BE2C (cell line): ENCODE measurements around the gene GRID1.

ENCODE experiments used
- DNase-seq: peaks from one replicate; pipeline ENCODE4 v3.0.0-alpha.2; 2020
- H3K27me3 ChIP-seq: fragments of 250-450 bp; sonication (Bioruptor Pico); 2 replicates; pipeline ENCODE4 v1.5.1; 2020; ENCODE audit warnings: mild to moderate bottlenecking
- H3K36me3 ChIP-seq: fragments of 250-450 bp; sonication (Bioruptor Pico); 2 replicates; pipeline ENCODE4 v1.5.1; 2020; ENCODE audit warnings: mild to moderate bottlenecking
- H3K4me1 ChIP-seq: fragments of 250-450 bp; sonication (Bioruptor Pico); 2 replicates; pipeline ENCODE4 v1.5.1; 2020
- H3K4me3 ChIP-seq: 2 replicates; pipeline ENCODE4 v1.5.1; 2011; ENCODE audit warnings: low read depth, low read length
- H3K9me3 ChIP-seq: fragments of 250-450 bp; sonication (Bioruptor Pico); 2 replicates; pipeline ENCODE4 v1.5.1; 2020
- TF ChIP-seq, protein P1 (sequence below): IDR thresholded peaks from 2 replicates; pipeline ENCODE4 v1.5.1; 2012; ENCODE audit warnings: mild to moderate bottlenecking, low read depth, low read length

GRID1 gene

DNA sequence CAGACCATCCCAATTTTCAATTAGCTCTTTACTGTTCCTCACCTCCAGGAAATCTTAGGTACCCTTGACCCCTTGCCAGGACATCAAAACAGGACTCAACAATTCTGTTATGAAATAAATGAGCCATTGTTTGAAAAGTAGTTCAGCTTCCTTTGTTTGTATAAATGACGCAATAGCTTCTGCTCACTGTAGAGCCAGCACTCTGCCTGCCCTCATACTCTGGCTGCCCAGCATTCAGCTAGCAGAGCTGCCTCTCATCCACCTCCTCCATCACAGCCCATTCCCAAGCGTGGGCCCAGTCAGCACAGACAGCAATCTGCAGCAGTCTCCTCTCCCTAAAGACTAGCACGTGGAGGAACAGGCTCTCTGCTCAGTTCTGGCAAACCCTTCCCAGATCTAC is 478.6 kb downstream of the GRID1 start:
- no peaks in the 10 kb centered on the region for H3K36me3 ChIP-seq
- no peaks in the 10 kb centered on the region for H3K27me3 ChIP-seq
- TF ChIP-seq, protein P1, sequence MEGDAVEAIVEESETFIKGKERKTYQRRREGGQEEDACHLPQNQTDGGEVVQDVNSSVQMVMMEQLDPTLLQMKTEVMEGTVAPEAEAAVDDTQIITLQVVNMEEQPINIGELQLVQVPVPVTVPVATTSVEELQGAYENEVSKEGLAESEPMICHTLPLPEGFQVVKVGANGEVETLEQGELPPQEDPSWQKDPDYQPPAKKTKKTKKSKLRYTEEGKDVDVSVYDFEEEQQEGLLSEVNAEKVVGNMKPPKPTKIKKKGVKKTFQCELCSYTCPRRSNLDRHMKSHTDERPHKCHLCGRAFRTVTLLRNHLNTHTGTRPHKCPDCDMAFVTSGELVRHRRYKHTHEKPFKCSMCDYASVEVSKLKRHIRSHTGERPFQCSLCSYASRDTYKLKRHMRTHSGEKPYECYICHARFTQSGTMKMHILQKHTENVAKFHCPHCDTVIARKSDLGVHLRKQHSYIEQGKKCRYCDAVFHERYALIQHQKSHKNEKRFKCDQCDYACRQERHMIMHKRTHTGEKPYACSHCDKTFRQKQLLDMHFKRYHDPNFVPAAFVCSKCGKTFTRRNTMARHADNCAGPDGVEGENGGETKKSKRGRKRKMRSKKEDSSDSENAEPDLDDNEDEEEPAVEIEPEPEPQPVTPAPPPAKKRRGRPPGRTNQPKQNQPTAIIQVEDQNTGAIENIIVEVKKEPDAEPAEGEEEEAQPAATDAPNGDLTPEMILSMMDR: no peak
- no peak overlapping the region for H3K4me3 ChIP-seq
- DNase-seq: no peak
- H3K4me1 ChIP-seq: no peaks in the 10 kb centered on the region
- H3K9me3 ChIP-seq: no peaks in the 10 kb centered on the region

DNA sequence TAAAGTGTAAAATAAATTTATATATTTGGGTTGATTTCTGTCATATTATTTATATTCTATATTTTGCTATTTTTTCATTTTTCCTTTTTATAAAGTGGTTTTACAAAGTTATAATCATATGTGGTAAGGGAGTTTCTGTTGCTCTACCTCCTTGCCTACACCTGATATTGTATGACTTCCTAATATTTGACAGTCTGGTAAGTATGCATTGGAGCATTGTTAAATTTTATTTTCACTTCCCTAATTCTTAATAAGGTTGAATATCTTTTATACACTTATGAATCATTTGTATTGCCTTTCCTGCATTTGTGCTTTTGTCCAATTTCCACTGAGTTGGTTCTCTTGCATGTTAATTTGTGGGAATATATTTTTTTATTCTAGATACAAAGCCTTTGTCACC is 492.4 kb downstream of the GRID1 start:
- TF ChIP-seq, protein P1: no peak
- Histone ChIP-seq H3K27me3 (no peaks in the 10 kb centered on the region), H3K4me1 (no peaks in the 10 kb centered on the region), H3K4me3 (no peak overlapping the region), H3K9me3 (no peaks in the 10 kb centered on the region), H3K36me3 (no peaks in the 10 kb centered on the region)
- DNase-seq: no peak

DNA sequence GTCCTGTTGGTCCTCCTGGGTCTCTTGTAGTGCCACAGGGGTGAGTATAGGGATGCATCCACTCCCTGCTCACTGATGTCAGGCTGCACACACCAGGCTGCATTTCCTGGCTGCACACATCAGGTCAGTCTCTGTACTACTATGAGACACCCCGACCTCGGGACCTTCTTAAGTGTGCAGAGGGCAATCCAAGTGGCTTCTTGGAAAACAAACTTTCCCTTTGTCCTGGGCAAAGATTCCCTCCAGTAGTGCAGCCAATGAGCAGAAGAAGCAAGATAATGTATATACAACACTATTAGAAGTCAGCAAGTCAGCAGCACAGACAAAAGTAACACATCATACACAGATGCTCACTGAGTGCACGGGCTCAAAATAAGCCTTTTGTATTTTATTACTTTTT is 493.5 kb downstream of the GRID1 start:
- TF ChIP-seq, protein P1: no peak
- H3K4me3 ChIP-seq: no peak overlapping the region
- H3K4me1 ChIP-seq: no peaks in the 10 kb centered on the region
- no peaks in the 10 kb centered on the region for H3K9me3 ChIP-seq
- DNase-seq: no peak
- no peaks in the 10 kb centered on the region for H3K27me3 ChIP-seq
- H3K36me3 ChIP-seq: no peaks in the 10 kb centered on the region

DNA sequence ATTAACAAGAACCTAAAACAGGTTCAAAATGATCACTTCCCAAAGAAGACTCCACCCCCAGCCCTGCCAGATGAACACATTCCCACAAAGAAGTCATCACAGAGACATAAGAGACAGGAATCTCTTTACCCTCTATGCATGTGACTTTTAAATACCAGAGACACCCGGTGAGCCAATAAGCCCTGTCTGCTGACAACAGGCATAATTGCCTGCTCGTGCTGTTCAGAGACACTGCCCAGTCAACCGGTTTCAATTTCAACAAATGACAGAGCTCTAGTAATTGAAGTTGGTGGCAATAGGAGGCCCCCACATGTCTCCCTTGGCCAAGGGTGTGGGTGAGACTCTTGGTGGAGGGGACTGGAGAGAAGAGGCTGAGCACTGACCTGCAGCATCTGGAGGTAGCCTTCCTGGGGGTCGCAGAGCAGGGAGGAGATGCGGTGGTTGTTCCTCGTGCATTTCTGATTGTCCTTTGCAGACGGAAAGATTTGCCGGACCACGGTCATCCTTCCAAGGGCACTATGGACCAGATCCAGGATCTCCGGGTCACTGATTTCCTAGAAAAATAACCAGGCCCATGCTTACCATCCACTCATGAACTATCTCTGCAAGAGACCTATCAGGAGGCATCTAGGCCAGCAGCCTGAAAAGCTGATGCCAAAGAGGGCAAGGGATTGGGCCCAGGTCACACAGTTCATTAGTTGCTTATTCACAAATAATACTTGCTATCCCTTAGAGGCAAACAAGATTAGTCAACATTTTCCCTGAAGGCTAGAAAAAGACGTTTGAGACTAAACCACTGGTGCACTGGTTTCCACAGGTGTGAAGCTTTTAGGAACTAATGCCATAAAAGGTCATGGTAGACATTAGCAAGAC is 497.7 kb downstream of the GRID1 start:
- DNase-seq: no peak
- TF ChIP-seq, protein P1: no peak
- H3K4me1 ChIP-seq: no peaks in the 10 kb centered on the region
- H3K27me3 ChIP-seq: no peaks in the 10 kb centered on the region
- H3K4me3 ChIP-seq: no peak overlapping the region
- peaks cover 4% of the 10 kb centered on the region; the same call in 1 of the 2 replicates for H3K36me3 ChIP-seq
- no peaks in the 10 kb centered on the region for H3K9me3 ChIP-seq

DNA sequence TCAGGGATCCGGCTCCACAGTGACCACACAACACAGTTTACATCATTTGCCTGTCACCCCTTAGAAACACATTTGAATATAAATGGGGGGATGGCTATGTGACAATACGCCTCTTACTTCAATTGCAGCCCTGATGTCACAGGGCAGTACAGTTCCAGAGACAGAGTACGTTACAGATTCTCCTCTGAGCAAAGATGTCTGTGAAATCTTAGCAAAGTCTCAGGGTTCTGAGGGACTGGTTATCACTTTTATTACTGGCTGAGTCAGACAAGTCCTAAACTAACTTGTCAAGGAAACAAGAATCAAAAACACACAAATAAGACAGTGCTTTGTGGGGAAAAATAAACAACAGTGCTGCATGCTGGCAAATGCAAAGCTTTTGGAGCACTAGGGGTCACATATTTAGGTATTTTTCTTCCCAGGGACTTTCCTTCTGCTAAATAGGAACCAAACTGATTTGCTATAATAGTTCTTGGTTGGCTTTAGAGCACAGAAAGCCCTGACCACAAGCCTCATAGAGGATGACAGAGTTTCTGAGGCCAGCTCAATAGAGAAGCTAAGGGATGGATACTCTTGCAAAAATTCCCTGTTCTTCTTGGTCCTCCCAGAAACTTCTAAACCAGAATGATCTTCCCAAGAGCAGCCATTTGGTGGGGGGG is 501.6 kb downstream of the GRID1 start:
- H3K4me1 ChIP-seq: peaks cover 7% of the 10 kb centered on the region
- H3K4me3 ChIP-seq: no peak overlapping the region
- TF ChIP-seq, protein P1: no peak
- no peaks in the 10 kb centered on the region for H3K9me3 ChIP-seq
- no peaks in the 10 kb centered on the region for H3K27me3 ChIP-seq
- peaks cover 4% of the 10 kb centered on the region; the same call in 1 of the 2 replicates for H3K36me3 ChIP-seq
- DNase-seq: no peak

DNA sequence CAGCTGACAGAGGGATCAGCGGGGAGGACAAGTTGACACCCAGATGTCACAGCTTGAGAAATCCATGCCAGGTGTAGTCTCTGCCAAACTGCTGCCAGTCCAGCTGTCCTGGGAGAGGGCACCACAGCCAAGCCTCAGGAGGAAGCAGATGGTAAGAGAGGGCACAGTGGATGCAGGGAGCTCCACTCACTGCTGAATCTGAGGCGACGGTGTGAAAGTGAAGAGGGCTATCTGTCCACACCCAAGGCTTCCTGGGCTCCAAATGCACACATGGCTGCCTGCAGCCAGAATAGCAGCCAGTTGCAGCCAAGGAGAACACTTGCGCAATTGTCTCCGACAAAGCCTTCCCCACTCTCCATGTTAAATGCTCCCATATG is 502.4 kb downstream of the GRID1 start:
- Histone ChIP-seq H3K9me3 (no peaks in the 10 kb centered on the region), H3K27me3 (no peaks in the 10 kb centered on the region), H3K36me3 (peaks cover 4% of the 10 kb centered on the region; the same call in 1 of the 2 replicates), H3K4me1 (peaks cover 7% of the 10 kb centered on the region), H3K4me3 (no peak overlapping the region)
- TF ChIP-seq, protein P1: no peak
- DNase-seq: no peak
